GM21447 (cell line): ENCODE data around the gene CEMIP.

Experiments used
- ATAC-seq: cut with Tn5 transposase; IDR thresholded peaks from one replicate; pipeline ENCODE4 v1.9.1; 2021; ENCODE audit not compliant: unreplicated experiment

Gene CEMIP

GRCh38 chr15:80822676-80823075 lies 43.5 kb downstream of the CEMIP start:
- ATAC-seq, result no peak

- no peak for ATAC-seq
These were observed 44.0 kb downstream of the CEMIP start for GRCh38 chr15:80823120-80823519.

GRCh38 chr15:80823995-80824394 lies 44.8 kb downstream of the CEMIP start:
- no peak for ATAC-seq

GRCh38 chr15:80825361-80826030 lies 46.3 kb downstream of the CEMIP start:
- ATAC-seq, result no peak

- ATAC-seq, result no peak
These were observed 49.6 kb downstream of the CEMIP start for GRCh38 chr15:80828796-80829195.

- no peak for ATAC-seq
These were observed 51.5 kb downstream of the CEMIP start for GRCh38 chr15:80830677-80831076.

GRCh38 chr15:80831192-80831591 lies 52.0 kb downstream of the CEMIP start:
- no peak for ATAC-seq

GRCh38 chr15:80831606-80832224 lies 52.5 kb downstream of the CEMIP start:
- ATAC-seq, result no peak

GRCh38 chr15:80832686-80833085 lies 53.5 kb downstream of the CEMIP start:
- ATAC-seq, result no peak

GRCh38 chr15:80834402-80834801 lies 55.2 kb downstream of the CEMIP start:
- no peak for ATAC-seq

- no peak for ATAC-seq
These were observed 55.7 kb downstream of the CEMIP start for GRCh38 chr15:80834906-80835305.

GRCh38 chr15:80835336-80835735 lies 56.2 kb downstream of the CEMIP start:
- ATAC-seq, result no peak

GRCh38 chr15:80836223-80836622 lies 57.1 kb downstream of the CEMIP start:
- ATAC-seq, result no peak

- no peak for ATAC-seq
These were observed 57.8 kb downstream of the CEMIP start for GRCh38 chr15:80837006-80837405.

- no peak for ATAC-seq
These were observed 58.8 kb downstream of the CEMIP start for GRCh38 chr15:80838012-80838411.

- ATAC-seq, result no peak
These were observed 59.5 kb downstream of the CEMIP start for GRCh38 chr15:80838666-80839065.

- no peak for ATAC-seq
These were observed 60.6 kb downstream of the CEMIP start for GRCh38 chr15:80839764-80840130.

- no peak for ATAC-seq
These were observed 61.3 kb downstream of the CEMIP start for GRCh38 chr15:80840182-80841130.

- no peak for ATAC-seq
These were observed 62.4 kb downstream of the CEMIP start for GRCh38 chr15:80841541-80841940.

- no peak for ATAC-seq
These were observed 65.0 kb downstream of the CEMIP start for GRCh38 chr15:80844011-80844732.
